Activated CD4-positive, alpha-beta T cell treated with anti-CD3 and anti-CD28 coated beads for 48 hours (primary cell): ENCODE measurements around the gene ZNF652.
A peak's percentile ranks its signal among the peaks of the same experiment; 100 is the strongest.
"Not testable (repeated sequence)": the region's sequence is repeated elsewhere in the genome, so short reads cannot be mapped to it uniquely, and the experiment has no call there.

ENCODE experiments used
- DNase-seq: peaks from one replicate; pipeline ENCODE4 v3.0.0-alpha.2; 2020

Gene ZNF652

GRCh38 chr17:49298371-49298976 lies 63.6 kb downstream of the ZNF652 start:
- no peak for DNase-seq

GRCh38 chr17:49297141-49297540 lies 64.9 kb downstream of the ZNF652 start:
- no peak for DNase-seq

GRCh38 chr17:49294122-49294521 lies 67.9 kb downstream of the ZNF652 start:
- no peak for DNase-seq

GRCh38 chr17:49292901-49293300 lies 69.1 kb downstream of the ZNF652 start:
- DNase-seq, result no peak

- DNase-seq, result no peak
These were observed 70.1 kb downstream of the ZNF652 start for GRCh38 chr17:49291929-49292328.

- DNase-seq, result peak; percentile 12
These were observed 71.2 kb downstream of the ZNF652 start for GRCh38 chr17:49290690-49291359.

- no peak for DNase-seq
These were observed 73.7 kb downstream of the ZNF652 start for GRCh38 chr17:49288388-49288787.

GRCh38 chr17:49287481-49287880 lies 74.6 kb downstream of the ZNF652 start:
- DNase-seq, result no peak

GRCh38 chr17:49286261-49286973 lies 75.6 kb downstream of the ZNF652 start:
- DNase-seq, result not testable (repeated sequence)

GRCh38 chr17:49285716-49286115 lies 76.3 kb downstream of the ZNF652 start:
- no peak for DNase-seq

- no peak for DNase-seq
These were observed 81.1 kb downstream of the ZNF652 start for GRCh38 chr17:49280918-49281317.

GRCh38 chr17:49280061-49280460 lies 82.0 kb downstream of the ZNF652 start:
- no peak for DNase-seq

- DNase-seq, result not testable (repeated sequence)
These were observed 82.6 kb downstream of the ZNF652 start for GRCh38 chr17:49279263-49280015.

- no peak for DNase-seq
These were observed 84.0 kb downstream of the ZNF652 start for GRCh38 chr17:49278076-49278475.

- no peak for DNase-seq
These were observed 84.4 kb downstream of the ZNF652 start for GRCh38 chr17:49277638-49278037.

GRCh38 chr17:49275981-49276380 lies 86.1 kb downstream of the ZNF652 start:
- DNase-seq, result not testable (repeated sequence)

- no peak for DNase-seq
These were observed 92.7 kb downstream of the ZNF652 start for GRCh38 chr17:49269356-49269755.

GRCh38 chr17:49267912-49268311 lies 94.1 kb downstream of the ZNF652 start:
- DNase-seq, result no peak

GRCh38 chr17:49266233-49266632 lies 95.8 kb downstream of the ZNF652 start:
- no peak for DNase-seq

- not testable (repeated sequence) for DNase-seq
These were observed 100.5 kb downstream of the ZNF652 start for GRCh38 chr17:49261540-49261939.

- no peak for DNase-seq
These were observed 101.2 kb downstream of the ZNF652 start for GRCh38 chr17:49260817-49261291.

GRCh38 chr17:49260011-49260816 lies 101.8 kb downstream of the ZNF652 start:
- peak; percentile 60 for DNase-seq
